HG02588 (cell line): Measurements from ENCODE around the gene SULF2.

Experiments
- ATAC-seq: cut with Tn5 transposase; IDR thresholded peaks from one replicate; pipeline ENCODE4 v1.9.1; 2021; ENCODE audit warnings: mild to moderate bottlenecking, moderate library complexity; ENCODE audit not compliant: unreplicated experiment

The SULF2 gene

DNA sequence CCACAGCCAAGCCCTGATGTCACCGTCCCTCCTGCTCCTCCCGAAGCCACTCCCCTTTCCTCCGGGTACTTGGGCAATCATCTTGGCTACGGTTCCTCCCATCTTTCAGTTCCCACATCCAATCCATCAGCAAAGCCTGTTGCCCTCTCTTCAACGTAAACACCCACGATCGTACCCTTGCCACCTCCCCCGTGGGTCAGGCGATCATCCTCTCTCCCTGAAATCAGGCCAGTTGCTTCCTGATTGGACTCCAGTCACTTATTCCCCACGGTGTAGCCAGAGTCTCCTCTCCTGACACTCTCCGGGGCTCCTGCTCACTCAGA is 44.5 kb downstream of the SULF2 start:
- no peak for ATAC-seq

DNA sequence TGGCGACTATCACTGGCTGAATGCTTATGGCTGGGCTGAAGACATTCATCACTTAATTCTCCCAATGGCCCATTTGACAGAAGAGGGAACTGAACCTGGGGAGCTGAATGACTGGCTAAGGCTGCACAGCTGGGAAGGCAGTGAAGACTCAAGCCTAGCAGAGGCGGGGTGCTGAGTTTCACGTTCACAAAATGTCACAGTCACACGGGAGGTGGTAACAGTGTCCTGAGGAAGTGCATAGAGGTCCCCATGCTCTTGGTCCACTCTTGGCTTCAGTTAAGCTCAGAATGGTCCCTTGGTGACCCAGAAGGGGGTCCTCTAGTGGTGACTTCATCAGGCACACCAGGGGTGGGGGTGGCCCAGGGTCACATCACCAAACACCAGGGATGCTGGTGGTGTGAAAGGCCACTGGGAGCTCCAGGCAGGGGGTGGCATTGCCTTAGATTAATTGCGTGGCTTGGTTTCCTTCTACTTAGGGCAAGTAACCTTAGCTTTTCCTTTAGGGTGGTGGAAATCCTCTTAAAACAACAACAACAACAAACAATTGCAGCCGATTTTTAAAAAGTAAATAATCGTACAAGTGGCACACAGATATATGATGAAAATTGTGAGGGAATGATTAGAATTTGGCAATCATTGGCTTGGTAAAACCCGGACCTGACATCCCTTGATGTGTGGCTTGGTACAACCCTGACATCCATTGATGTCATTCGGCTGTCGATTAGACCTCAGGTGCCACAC is 45.0 kb downstream of the SULF2 start:
- ATAC-seq: no peak

DNA sequence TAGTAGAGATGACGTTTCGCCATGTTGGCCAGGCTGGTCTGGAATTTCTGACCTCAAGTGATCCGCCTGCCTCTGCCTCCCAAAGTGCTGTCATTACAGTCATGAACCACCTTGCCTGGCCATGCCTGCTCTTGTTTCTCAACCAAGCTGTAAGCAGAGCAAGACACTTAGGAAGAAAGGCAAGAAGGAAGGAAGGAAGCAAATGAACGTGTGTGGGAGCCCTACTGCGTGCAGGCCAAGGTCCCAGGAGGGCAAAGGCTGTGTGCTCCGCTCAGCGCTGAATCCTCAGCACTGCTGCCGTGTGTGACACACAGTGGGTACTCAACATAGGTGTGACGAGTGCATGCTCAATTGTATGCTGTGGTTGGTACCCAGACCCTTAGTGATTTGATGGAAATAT is 47.4 kb downstream of the SULF2 start:
- no peak for ATAC-seq

DNA sequence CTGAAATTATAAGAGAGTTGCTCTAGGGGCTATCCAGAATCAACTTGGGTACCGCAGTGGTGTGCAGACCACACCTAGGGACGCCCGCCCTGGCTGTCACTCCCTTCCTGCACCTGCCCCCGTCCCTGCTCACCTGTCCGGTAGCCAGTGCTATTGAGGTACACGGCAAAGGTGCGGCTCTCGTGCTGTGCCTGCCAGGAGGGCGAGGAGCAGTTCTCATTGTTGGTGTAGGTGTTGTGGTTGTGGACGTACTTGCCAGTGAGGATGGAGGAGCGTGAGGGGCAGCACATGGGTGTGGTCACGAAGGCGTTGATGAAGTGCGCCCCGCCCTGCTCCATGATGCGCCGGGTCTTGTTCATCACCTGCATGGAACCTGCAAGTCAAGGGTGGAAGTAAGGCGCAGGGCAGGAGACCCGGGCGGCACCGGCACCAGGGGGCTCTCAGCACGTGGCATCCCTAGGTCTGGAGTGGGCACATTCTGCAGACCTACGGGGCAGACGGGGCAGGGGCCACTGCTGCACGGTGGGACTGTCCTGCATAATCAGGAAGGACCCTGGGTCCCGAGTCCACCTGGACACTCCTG is 48.6 kb downstream of the SULF2 start:
- ATAC-seq: no peak

DNA sequence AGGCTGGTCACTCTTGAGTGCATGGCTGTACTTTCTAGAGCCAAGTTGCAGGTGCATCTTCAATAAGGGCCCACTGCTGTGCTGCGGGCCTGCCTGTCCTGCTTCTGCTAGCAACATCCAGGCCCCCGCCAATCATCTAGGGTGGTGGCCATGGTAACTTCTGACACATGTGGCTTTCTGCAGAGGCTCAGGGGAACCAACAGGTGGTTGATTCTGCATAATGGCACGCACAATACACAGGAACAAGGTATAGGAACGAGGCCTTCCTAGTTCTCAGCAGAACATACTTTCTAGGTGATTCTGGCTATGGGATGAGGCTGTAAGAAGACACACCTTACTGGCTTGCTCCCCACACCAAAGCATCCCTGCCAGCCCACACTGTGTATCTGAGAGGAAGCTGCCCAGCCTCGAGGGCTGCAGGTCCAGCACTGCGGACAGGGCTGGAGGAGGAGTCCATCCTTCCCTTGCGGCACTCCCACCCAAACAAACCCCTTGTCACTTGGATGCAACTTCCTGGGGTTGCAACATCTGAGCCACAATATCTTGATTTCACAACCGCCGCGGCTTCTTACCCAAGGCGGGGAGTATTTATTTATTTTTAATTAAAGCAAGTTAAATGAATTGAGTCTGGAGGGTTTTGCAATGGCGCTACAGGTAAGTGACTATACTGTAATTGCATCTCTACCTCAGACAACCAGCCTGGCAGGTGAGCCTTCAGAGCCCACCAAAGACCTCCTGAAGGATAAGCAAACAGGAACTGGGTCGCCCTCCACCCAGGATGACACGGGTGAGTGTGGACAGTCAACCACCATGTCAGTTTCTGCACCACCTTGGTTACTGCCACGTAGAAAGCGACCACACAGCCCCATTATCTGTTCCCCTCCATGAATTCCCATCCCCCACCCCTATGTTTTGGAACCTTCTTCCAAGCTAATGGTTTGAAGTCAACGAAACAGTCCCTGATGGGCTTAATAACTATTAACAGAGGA is 49.6 kb downstream of the SULF2 start:
- ATAC-seq: no peak

DNA sequence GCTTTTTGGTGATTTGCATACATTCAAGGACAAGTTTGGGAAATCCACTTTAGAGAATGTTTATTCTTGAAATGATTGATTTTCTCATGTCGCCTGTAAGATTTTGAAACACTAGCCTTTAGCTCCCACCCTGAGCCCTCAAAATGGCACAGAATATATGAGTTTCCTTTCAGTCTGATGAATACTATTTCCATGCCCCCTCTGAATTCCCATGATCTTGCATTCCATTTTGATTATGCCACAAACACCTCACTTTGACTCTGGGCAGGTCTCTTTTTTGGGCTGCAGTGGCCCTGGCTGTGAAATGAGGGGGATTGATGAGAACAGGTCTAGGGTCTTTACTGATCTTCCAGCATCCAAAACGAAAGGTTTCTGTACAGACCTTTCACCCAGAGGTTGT is 50.4 kb downstream of the SULF2 start:
- no peak for ATAC-seq

DNA sequence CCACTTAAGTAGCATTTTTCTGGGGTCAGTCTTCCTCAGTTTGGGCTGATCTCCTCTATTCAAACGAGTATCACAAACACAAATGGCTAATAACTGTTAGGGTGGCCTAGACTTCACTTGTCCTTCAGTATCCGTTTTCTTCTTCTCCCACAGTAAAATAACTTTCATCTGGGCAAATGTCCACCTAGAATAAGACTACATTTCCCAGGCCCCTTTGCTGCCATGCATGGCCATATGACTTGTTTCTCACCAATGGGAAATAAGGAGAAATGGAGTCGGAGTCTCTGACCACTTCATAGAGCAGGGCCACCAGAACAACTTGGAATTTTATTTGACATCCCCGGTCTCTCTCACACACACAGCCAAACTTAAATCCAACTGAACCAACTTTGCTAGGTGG is 51.4 kb downstream of the SULF2 start:
- no peak for ATAC-seq

DNA sequence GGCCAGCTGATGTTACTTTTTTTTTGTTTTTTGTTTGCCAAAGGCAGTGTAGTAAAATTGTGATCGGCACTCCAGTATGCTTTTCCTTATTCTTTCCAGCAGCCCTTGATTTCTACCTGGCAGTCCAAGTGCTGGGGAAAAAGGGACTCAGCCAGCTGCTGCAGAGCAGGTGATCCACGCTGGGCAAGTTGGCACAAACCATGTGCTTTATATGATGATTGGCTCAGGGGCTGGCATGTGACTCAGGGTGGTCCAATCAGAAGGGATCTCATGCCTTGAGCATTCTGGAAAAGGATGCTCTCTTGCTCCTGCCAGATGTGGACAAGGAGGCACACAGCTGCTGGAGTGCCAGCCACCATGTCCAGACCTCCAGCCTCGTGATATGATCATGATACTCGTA is 54.5 kb downstream of the SULF2 start:
- no peak for ATAC-seq

DNA sequence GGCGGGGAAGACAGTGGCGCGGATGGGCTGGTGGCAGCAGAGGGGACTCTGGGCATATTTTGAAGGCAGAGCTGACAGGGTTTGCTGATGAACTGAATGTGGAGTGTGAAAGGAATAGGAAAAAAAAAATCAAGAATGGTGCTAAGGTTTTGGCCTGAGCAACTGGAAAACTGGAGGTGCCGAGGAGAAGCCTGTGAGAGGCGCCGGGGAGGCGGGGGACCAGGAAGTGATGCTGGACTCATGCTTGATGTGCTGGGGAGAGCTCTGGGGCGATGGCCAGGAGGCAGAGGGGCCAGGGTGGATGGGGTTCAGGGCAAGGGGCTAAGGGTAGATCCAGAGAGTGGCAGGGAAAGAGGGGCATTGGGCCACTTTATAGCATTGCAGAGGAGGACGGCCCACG is 55.8 kb downstream of the SULF2 start:
- no peak for ATAC-seq

DNA sequence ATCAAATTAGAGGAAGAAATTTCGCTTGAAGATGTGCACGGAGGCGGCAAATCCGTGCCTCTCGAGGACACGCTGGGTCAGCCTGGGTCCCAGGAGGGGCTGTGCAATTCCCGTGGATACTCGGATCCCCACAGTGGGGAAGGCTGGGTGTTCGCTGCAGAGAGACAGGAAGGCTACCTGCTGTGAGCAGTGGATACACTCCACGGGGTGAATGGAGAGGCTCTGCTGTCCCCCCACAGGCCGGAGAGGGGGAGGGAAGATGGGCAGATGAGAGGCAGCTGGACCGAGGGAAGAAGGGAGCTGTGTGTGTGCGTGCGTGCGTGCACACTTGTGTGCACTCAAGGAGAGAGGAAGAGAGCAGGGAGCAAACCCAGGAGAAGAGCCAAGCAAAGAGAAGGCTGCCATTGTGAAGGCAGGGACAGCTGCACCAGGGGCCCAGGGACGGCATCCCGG is 57.3 kb downstream of the SULF2 start:
- ATAC-seq: no peak

DNA sequence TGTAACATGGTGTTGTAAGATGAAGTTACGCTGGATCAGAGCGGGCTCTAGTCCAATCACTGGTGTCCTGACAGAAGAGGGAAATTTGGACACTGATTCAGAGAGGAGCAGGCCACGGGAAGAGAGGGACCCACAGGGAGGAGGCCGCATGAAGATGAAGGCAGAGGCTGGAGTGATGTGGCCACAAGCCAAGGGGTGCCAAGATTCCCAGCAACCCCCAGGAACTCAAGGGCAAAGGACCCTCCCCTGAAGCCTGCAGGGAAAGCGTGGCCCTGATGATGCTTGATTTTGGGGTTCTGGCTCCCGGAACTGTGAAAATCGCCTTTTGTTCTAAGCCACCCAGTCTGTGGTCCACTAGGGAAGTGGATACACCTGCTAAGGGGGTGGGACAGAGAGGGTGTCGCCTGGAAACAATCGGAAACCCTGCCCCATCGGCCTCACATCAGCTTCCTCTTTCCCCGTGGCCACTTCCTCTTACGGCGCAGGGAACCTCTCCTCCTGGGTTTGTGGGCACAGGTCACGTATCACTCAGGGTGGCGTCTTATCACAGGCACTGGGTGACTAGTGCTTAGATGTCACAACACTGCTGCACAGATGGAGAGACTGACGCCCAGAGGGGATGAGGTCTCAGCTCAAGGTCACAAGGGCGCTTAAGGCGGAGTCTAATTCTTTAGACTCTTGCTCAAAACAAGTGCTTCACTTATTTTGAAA is 58.0 kb downstream of the SULF2 start:
- peak; percentile 71 for ATAC-seq

DNA sequence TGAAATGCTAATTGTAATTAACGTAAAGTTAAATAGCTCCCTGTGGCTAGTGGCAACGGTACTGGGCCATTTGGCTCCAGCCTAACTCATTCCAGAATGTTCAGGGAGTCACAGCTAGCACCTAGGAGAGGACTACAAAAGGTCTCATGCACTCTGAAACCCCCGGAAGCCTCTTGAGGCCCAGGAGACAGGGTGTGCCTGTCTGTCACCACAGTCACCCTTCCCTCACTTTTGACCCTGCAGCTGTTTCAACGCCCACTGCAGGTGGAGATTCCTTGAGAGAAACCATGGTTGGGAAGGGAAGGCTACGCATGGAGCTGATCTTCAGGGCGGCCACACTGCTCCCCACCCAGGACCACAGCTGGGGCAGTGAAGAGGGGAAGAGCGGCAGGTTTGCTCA is 58.6 kb downstream of the SULF2 start:
- ATAC-seq: no peak

DNA sequence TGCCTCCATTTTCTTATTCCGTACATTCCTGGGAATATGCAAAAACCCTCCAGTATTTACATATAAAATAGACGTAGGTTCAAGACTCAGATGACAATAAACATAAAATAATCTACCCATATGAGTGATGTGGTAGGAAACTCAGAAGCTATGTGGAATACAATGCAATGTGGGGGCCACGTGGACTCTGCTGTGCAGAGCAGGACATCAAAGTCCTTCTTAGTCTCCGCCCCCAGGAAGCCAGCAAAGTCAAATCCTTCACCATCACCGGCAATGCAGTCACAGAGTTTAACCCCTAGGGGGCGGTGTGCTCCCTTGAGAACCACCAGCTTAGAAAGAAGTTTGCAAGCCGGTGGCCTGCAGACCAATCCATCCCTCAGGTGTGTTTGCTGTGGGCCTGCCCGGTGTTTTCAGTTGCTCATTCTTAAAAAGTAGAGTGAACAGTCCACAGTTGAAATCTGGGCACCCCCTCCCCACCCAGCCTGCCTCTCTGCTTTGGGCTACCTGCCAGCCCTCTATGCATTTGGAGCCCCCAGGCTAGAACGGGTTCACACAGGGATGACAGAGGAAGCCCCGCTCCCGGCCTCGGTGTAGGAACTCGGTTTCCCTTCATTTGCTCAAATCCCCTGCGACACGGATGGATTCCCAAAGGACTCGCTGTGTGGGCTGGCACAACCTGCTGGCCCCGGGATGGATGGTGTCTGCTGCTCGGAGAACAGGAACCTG is 59.9 kb downstream of the SULF2 start:
- no peak for ATAC-seq

DNA sequence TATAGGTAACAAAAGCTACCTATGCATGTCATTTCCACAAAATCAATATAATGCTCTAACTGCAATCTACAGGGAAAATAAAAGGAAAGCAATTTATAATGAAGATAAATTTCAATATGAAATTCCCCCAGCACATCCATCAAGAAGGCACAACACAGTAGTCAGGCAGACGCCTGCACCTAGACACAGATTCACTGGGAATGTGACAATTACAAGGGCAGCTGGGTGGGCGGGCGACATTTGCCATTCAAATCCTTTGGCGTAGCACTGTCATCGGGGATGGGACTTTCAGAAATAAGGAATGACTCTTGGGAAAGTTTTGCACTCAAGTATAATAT is 60.4 kb downstream of the SULF2 start:
- no peak for ATAC-seq

DNA sequence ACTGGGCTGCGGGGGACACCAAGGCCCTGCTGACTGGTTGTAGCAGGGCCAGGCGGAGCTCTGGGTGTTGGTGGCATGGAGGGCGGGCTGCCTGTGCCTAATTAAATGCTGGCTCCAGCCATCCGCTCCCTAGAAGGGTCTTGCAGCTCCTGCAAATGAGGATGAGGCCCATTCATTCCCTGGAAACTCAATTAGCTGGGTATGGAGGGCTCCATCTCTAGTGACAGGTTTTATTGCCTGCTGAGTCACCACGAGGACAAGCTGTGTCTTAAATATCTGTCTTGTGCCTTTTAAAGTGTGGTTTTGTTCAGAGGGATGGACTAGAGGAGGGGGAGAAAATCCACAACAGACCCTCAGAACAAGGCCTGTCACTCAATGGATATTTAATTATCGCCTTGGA is 60.9 kb downstream of the SULF2 start:
- no peak for ATAC-seq

DNA sequence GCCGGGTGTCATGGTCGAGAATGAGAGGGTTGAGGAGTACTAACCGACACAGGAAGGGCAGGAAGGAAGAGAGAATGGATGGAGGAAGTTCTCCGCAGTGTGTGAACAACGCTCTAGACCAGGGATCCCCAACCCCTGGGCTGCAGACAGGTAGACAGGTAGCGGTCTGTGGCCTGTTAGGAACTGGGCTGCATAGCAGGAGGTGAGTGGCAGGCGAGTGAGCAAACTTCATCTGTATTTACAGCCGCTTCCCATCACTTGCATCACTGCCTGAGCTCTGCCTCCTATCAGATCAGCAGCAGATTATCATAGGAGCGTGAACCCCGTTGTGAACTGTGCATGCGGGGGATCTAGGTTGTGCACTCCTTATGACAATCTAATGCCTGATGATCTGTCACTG is 62.0 kb downstream of the SULF2 start:
- ATAC-seq: no peak

DNA sequence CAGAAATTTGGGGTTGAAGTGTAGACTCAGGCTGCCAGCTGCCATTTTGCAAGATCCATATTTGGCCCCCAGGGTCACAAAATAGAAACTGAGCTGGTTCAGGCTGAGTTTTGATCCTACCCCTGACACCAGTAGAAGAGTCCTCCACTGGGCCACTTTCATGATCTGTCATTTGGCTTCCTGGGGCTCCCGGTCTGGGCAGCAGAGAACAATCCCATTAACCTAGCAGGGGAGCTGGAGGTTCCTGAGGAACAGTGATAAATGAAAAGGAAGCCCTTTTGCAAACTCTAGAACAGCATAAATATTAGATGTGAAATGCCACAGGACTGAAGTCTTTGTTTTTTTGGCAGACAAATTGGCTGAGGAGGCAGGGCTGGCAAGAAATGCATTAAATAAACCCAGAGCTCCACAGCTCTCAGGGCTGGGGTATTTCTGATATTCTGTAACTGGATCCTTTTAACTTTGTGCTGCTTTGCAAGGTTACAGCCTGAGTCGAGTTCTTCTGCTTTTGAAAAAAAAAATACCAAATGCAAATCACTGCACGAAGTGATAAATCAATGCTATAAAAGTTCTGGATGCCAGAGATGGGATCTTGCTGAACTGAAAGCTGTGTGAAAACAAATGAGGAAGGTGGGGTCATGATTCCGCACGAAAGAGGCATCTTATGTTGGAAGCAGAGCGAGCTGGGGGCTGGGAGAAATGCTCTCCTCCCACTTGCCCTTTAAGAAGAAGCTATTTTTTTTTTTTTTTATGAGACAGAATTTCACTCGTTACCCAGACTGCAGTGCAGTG is 64.4 kb downstream of the SULF2 start:
- no peak for ATAC-seq

DNA sequence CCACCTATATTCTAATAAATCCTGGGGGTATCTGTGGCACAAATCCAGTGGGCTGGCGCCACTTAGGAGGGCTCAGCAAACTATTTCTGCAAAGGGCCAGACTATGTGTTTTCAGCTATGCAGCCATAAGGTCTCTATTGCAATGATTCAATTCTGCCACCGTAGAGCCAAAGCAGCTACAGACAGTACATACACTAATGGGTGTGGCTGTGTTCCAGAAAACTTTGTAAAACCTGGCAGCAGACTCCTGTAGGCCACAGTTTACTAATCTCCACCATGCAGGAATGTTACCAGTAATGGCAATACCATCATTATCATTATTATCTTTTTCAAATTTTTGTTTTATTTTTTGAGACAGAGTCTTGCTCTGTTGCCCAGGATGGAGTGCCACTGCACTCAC is 65.7 kb downstream of the SULF2 start:
- no peak for ATAC-seq

DNA sequence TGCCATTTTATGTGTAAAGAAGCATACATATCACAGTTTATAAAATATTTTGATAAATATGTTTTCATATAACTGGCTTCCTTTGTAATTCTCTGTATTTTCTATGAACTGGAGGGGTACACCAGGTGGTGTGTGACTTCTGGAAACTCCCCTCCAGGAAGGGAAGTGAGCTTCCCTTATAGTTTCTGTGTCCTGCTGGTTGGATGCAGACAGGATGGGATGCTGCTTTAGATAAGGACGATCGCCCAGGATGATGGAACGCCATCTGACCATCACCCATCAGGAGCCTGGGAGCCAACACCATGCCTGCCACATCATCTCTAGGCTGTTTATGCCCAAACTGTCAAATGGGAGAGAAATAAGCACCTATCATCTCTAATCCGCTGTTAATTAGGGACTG is 66.1 kb downstream of the SULF2 start:
- no peak for ATAC-seq

DNA sequence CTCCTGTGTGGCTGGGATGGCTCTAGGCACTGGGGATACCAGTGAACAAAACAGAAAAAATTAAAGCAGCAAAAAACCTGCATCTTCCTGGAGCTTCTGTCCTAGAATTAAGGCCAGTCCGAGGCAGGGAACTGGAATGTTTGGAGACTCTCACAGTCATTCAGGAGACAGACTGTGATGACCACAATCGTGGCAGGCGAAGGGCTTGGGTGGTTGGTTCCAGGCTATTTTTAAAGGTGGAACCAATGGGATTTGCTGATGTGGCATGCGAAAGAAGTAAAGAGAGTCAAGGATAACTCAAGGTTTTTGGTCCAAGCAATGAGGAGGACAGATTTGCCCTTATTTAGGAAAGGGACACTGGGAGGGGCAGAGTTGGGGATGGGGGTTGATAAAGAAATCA is 66.9 kb downstream of the SULF2 start:
- ATAC-seq: no peak
